ENCODE data around the gene MAGI1.

The MAGI1 gene

DNA sequence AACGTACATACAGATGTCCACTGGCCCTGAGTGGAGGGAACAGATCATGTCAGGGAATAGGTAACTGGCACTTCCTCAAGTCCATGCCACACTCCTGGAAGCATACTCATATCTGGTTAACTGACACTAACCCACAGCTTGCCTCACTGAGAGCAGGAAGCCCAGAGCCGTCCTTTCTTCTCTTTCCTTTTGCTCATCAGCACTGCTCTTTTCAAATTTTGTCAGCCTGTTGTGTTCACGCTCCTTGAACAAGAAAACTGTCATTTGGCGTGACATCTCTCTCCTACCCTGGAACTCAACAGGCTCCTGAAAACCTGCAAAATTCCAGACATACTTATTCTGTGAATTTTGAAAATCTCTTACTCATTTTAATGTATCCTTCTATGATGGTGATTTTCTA lies 360.2 kb downstream of the MAGI1 start:
- no peaks in the 10 kb centered on the region for H3K9me3 ChIP-seq (ENCODE audit: insufficient read depth, low read depth, low read length)
- H3K36me3 ChIP-seq (ENCODE audit: insufficient read depth, low read length): no peaks in the 10 kb centered on the region
- TF ChIP-seq EZH2phosphoT487 (IDR thresholded peaks at IDR 0.05; ENCODE audit: borderline replicate concordance): no peak
- TF ChIP-seq, protein P1, sequence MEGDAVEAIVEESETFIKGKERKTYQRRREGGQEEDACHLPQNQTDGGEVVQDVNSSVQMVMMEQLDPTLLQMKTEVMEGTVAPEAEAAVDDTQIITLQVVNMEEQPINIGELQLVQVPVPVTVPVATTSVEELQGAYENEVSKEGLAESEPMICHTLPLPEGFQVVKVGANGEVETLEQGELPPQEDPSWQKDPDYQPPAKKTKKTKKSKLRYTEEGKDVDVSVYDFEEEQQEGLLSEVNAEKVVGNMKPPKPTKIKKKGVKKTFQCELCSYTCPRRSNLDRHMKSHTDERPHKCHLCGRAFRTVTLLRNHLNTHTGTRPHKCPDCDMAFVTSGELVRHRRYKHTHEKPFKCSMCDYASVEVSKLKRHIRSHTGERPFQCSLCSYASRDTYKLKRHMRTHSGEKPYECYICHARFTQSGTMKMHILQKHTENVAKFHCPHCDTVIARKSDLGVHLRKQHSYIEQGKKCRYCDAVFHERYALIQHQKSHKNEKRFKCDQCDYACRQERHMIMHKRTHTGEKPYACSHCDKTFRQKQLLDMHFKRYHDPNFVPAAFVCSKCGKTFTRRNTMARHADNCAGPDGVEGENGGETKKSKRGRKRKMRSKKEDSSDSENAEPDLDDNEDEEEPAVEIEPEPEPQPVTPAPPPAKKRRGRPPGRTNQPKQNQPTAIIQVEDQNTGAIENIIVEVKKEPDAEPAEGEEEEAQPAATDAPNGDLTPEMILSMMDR (conservative IDR thresholded peaks at IDR 0.05; ENCODE audit: low read length): no peak
- H4K20me1 ChIP-seq (ENCODE audit: insufficient read depth, low read length, poor library complexity, severe bottlenecking): no peaks in the 10 kb centered on the region
- no peaks in the 10 kb centered on the region for H3K79me2 ChIP-seq (ENCODE audit: insufficient read depth, low read length)
- no peak overlapping the region for H3K4me3 ChIP-seq (ENCODE audit: low read length, poor library complexity, severe bottlenecking)
- H2AFZ ChIP-seq (ENCODE audit: low read length): no peak overlapping the region
- H3F3A ChIP-seq (ENCODE audit: low read depth): no peaks in the 10 kb centered on the region
- no peaks in the 10 kb centered on the region for H3K27me3 ChIP-seq (ENCODE audit: insufficient read depth, low read length, poor library complexity, severe bottlenecking)
- H3K4me1 ChIP-seq (ENCODE audit: insufficient read depth, low read length, poor library complexity, severe bottlenecking): no peaks in the 10 kb centered on the region
- no peak overlapping the region for H3K4me2 ChIP-seq (ENCODE audit: low read depth, low read length, poor library complexity, severe bottlenecking)
- H3K9ac ChIP-seq (ENCODE audit: low read depth, low read length, poor library complexity, severe bottlenecking): no peak overlapping the region
- no peaks in the 10 kb centered on the region for H3K9me2 ChIP-seq (replicated peaks; ENCODE audit: low read depth, low read length)

DNA sequence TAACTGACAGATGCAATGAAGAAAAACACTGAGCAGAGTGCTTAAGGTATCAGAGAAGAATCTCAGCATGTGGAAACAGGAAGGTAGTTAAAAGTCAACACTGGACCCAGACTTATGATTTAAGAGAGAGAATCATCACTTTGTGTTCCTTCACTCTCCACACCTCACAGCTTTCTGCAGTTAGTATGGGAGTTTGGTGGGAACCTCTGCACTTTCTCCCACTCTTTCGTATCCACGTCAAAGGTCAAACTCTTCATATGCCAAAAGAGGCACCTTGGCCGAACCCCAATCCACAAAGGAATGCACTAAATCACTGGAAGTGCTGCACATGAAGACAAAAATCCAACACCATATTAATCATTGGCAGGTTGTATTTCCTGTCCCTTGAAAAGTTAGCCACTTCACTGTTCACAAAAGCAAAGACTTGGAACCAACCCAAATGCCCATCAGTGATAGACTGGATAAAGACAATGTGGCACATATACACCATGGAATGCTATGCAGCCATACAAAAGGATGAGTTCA lies 361.2 kb downstream of the MAGI1 start:
- Histone ChIP-seq H4K20me1 (ENCODE audit: insufficient read depth, low read length, poor library complexity, severe bottlenecking) (no peaks in the 10 kb centered on the region), H3F3A (ENCODE audit: low read depth) (no peaks in the 10 kb centered on the region), H3K9me2 (replicated peaks; ENCODE audit: low read depth, low read length) (no peaks in the 10 kb centered on the region), H3K79me2 (ENCODE audit: insufficient read depth, low read length) (no peaks in the 10 kb centered on the region), H3K27me3 (ENCODE audit: insufficient read depth, low read length, poor library complexity, severe bottlenecking) (no peaks in the 10 kb centered on the region), H2AFZ (ENCODE audit: low read length) (no peak overlapping the region), H3K4me1 (ENCODE audit: insufficient read depth, low read length, poor library complexity, severe bottlenecking) (no peaks in the 10 kb centered on the region), H3K9me3 (ENCODE audit: insufficient read depth, low read depth, low read length) (no peaks in the 10 kb centered on the region), H3K36me3 (ENCODE audit: insufficient read depth, low read length) (no peaks in the 10 kb centered on the region), H3K9ac (ENCODE audit: low read depth, low read length, poor library complexity, severe bottlenecking) (no peak overlapping the region), H3K4me2 (ENCODE audit: low read depth, low read length, poor library complexity, severe bottlenecking) (no peak overlapping the region), H3K4me3 (ENCODE audit: low read length, poor library complexity, severe bottlenecking) (no peak overlapping the region)
- TF ChIP-seq EZH2phosphoT487 (IDR thresholded peaks at IDR 0.05; ENCODE audit: borderline replicate concordance): no peak
- TF ChIP-seq, protein P1 (conservative IDR thresholded peaks at IDR 0.05; ENCODE audit: low read length): no peak

DNA sequence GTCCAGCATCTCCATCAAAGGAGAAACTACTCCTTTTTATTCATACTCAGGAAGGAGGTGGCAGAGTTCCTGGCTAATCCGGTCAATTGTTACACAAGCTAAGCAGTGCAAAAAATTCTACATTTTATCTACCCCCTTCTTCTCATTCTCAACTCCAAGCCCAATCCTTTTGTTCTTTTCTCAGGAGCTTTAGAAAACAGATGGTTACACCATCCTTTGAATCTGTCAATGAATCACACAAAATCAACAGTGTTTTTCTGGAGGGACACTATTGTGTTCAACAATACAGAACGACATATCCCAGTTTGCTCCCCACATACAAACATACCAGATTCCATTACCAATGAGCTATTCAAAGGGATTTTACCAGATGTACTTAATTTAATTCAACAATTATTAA lies 362.1 kb downstream of the MAGI1 start:
- Histone ChIP-seq H4K20me1 (ENCODE audit: insufficient read depth, low read length, poor library complexity, severe bottlenecking) (no peaks in the 10 kb centered on the region), H3K4me3 (ENCODE audit: low read length, poor library complexity, severe bottlenecking) (no peak overlapping the region), H2AFZ (ENCODE audit: low read length) (no peak overlapping the region), H3K4me1 (ENCODE audit: insufficient read depth, low read length, poor library complexity, severe bottlenecking) (no peaks in the 10 kb centered on the region), H3K9me3 (ENCODE audit: insufficient read depth, low read depth, low read length) (no peaks in the 10 kb centered on the region), H3K36me3 (ENCODE audit: insufficient read depth, low read length) (no peaks in the 10 kb centered on the region), H3K27me3 (ENCODE audit: insufficient read depth, low read length, poor library complexity, severe bottlenecking) (no peaks in the 10 kb centered on the region), H3K9ac (ENCODE audit: low read depth, low read length, poor library complexity, severe bottlenecking) (no peak overlapping the region), H3F3A (ENCODE audit: low read depth) (no peaks in the 10 kb centered on the region), H3K79me2 (ENCODE audit: insufficient read depth, low read length) (no peaks in the 10 kb centered on the region), H3K4me2 (ENCODE audit: low read depth, low read length, poor library complexity, severe bottlenecking) (no peak overlapping the region), H3K9me2 (replicated peaks; ENCODE audit: low read depth, low read length) (no peaks in the 10 kb centered on the region)
- TF ChIP-seq, protein P1 (conservative IDR thresholded peaks at IDR 0.05; ENCODE audit: low read length): no peak
- TF ChIP-seq EZH2phosphoT487 (IDR thresholded peaks at IDR 0.05; ENCODE audit: borderline replicate concordance): no peak

All from Loucy (cell line).